NK-92 (cell line): ENCODE data around the gene GSE1.

Experiments
- DNase-seq: peaks from one replicate; lab custom pipeline; 2025; ENCODE audit not compliant: unreplicated experiment; lab: John Stamatoyannopoulos, UW

The GSE1 gene

GRCh38 chr16:85697431-85697830 is 84.3 kb downstream of the GSE1 start:
- DNase-seq = no peak

DNA sequence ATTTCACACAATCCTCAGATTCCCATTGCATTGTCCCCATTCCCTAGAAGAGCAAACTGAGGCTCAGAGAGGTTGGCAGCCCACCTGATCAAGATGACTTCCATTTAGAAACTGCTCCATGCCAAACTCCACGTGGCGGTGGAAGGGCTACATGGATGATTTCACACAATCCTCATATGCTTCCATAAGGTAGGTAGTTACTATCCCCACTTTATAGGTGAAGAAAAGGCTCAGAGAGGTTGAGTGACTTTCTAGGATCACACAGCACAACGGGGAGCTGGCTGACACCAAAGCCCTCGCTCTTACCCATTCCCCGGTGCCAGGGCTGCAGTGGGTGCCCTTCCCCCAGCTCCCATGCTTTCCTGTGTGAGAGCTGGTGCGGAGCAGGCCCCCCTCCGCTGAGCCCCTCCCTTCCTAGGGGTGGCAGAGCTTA is 85.4 kb downstream of the GSE1 start:
- DNase-seq = no peak

GRCh38 chr16:85698935-85699558 is 85.9 kb downstream of the GSE1 start:
- DNase-seq = no peak

- no peak for DNase-seq
Observed at GRCh38 chr16:85699628-85700027, 86.5 kb downstream of the GSE1 start.

DNA sequence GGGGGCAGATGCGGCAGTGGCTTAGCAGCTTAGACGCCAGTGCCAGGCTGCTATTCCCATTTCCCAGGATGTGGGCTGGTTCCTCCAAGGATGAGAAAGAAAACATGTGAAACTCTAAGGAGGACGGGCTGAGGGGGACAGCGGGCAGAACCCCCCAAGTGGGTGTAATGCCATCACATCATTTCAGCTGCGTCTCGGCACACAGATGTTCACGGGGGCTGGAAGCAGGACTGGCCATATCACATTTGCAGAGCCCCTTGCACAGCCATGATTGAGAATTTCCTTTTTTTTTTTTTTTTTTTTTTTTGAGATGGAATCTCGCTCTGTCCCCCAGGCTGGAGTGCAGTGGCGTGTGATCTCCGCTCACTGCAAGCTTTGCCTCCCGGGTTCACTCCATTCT is 90.9 kb downstream of the GSE1 start:
- no peak for DNase-seq

DNA sequence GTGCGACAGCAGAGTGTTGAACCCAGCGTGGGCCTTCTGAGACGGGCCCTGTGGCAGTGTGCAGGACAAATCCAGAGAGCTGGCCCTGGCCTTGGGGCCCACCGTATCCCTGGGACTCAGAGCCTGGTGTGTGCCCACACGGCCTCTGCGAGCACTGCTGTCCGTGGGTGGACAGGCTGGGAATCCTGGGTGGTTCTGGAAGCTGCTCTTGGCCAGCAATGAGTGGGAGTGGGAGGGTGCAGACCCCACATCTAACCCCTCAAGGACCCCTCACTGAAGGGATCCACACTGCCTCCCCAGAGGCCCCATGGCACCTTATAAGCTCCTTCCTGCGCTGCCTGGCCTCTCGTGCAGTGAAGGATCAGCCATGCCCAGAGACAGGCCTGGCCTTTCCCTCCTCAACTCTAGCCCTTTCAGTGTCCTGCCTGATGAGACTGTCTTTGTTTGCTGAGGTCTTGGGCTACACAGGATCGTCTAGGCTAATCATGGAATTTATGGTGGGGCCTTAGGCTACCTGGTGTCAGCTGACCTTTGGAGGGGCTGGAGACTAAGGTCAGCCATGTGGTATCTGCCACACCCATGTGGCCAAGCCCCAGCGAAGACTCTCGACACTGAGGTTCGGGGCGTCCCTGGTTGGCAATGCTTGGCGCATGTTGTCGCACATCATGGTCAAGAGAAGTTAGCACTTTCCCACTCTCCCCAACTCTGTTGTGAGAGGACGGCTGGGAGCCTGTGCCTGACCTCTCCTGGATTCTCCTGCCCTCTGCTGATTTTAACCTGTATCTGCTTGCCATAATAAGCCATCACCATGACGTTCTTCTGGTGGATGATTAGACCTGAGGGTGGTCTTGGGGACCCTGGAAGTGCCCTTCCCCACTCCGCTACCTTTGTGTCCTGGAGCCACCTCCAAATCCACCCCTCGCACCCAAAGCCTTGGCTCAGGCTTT is 92.1 kb downstream of the GSE1 start:
- no peak for DNase-seq

- no peak for DNase-seq
Observed at GRCh38 chr16:85706449-85707034, 93.4 kb downstream of the GSE1 start.

DNA sequence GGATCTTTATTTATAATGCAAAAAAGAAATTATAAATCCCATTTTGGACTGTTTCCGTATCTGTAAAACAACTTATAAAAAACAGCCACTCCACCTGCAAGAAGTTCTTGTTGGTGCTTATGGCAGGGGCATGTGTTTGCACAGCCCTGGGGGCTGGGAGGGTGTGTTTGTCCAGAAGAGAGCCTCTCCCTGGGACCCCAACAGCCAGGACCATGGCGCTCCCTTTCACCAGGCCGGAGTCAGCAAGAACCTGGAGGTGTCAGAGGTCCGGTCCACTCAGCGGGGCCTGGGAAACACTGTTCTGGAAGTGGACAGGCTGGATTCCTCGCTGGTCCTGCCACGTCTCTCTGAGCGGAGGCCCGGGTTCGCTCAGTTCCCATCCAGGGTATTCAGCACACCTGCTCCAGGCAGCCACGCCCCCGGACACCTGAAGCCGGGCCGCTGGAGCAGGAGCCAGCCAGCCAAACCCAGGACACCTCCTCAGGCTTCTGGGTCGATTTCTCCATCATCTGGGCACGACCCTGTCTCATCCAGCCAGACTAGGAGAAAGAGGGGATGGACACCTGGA is 94.5 kb downstream of the GSE1 start:
- no peak for DNase-seq

DNA sequence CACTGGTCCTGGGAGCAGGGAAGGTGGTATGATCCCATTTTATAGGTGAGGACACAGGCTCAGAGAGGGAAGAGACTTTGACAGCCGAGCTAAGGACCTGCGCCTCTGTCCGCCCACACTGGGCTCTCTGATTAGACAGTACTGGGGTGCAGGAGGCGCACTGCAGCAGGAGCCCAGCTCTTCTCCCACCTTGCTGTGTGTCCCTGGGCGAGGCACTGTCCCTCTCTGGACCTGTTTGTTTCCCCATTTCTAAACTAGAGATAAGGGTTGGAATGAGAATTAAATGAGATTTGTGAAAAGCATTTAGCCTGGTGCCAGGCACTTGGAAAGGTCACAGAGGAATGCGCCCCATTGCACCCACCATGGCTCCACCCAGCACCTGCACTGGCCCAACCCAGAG is 95.2 kb downstream of the GSE1 start:
- no peak for DNase-seq

- DNase-seq = no peak
Observed at GRCh38 chr16:85709766-85710585, 96.9 kb downstream of the GSE1 start.

DNA sequence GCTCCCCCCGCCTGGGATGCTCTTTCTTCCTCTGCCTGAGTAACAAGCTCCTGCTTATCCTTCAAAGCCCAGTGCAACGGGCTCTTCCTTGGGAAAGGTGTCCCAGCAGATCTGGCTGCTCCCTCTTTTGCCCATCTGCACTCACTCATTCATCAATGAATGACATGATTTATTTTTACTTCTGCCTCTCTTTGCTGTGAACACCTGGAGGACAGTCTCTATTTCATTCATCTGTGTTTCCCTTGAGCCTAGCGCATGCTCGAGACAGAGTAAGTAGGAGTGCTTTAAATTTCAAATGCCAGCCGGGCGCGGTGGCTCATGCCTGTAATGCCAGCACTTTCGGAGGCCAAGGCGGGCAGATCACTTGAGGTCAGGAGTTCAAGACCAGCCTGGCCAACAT is 97.6 kb downstream of the GSE1 start:
- no peak for DNase-seq

DNA sequence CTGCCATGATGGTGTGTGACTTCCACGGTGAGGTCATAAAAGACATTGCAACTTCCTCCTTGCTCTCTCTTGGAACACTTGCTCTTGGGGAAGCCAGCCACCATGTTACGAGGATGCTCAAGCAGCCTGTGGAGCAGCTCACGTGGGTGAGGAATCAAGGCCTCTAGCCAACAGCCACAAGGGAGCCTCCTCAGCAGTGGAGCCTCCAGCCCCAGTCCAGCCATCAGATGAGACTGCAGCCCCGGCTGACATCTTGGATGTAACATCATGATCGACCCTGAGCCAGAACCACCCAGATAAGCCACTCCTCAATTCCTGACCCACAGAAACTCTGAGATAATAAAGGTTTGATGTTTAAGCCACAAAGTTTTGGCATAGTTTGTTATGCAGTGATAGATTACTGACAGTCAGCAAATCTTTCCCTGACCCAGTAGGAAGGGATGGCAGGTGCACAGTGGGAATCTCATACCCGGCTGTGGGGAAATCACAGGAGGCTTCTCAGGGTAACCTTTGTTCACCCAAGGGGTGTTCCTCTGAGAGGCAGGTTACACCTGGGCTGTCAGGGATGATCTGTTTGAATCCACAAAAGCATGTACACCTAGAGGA is 99.0 kb downstream of the GSE1 start:
- DNase-seq = no peak

DNA sequence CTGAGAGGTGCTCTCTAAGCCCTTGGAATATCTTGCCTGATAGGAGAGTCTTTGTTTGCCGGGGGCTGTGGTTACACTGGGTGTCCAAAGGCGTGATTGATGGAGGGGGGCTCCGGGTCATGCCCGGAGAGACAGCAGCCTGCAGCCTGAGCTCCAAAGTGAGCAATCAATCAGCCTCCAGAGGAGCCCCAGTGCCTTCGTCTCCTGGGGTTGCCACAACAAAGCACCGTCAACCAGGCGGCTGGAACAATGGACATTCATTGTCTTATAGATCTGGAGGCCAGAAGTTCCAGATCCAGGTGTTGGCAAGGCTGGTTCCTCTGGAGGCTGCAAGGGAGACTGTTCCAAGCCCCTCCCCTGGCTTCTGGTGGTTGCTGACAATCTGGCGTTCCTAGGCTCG is 99.7 kb downstream of the GSE1 start:
- no peak for DNase-seq

- no peak for DNase-seq
Observed at GRCh38 chr16:85715169-85716021, 102.3 kb downstream of the GSE1 start.

DNA sequence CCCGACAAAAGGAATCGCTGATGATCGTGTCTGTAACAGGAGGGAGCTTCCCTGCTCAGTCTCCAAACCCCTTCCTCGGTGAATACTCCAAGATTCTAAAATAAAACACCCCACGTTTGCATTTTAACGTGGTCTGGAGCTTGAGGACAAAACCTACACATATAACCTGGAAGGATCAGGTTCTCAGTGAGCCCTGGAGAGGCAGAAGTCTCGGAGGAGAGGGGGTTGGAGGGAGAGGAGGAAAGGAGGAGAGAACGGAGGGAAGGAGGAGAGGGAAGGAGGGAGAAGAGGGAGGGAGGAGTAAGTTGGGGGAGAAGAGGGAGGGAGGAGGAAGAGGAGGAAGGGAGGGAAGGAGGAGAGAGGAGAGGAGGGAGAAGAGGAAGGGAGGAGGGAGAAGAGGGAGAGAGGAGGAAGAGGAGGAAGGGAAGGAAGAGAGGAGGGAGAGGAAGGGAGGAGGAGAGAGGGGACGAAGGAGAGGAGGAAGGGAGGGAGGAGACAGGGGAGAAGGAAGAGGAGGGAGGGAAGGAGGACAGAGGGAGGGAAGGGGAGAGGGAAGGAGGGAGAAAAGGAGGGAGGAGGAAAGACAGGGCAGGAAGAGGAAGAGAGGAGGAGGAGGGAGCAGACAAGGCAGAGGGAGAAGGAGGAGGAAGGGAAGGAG is 103.0 kb downstream of the GSE1 start:
- DNase-seq = no peak

GRCh38 chr16:85716680-85717038 is 103.5 kb downstream of the GSE1 start:
- no peak for DNase-seq

- DNase-seq = no peak
Observed at GRCh38 chr16:85717393-85718152, 104.5 kb downstream of the GSE1 start.

DNA sequence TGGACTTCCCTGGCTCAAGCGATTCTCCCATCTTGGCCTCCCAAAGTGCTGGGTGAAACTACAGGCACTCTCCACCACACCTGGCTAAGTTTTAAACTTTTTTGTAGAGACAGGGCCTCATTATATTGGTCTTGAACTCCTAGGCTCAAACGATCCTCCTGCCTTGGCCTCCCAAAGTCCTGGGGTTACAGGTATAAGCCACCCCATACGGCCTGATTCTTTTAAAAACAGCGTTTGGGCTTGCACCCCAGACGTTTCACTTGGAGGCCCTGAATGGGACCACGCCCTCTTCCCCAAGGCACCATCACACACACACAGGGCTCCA is 105.0 kb downstream of the GSE1 start:
- no peak for DNase-seq

GRCh38 chr16:85718682-85719081 is 105.6 kb downstream of the GSE1 start:
- DNase-seq = no peak
